OCI-LY7 (cell line): ENCODE data around the gene GSTA5. TPM values are rescaled to one million over a fixed set of nuclear protein-coding genes. Genes with fewer than 3 reads are reported as not detected.
"Not testable (repeated sequence)": the region's sequence is repeated elsewhere in the genome, so short reads cannot be mapped to it uniquely, and the experiment has no call there.

Source experiments
- BruUV-seq: library from RNA; stranded (reverse); fragments of 400-500 nt; replicated peaks from 2 replicates; lab custom pipeline; 2021; lab: Mats Ljungman, UMichigan
- CTCF ChIA-PET: fragments of 300-600 bp; sonication (Branson Sonifier 250); formaldehyde crosslinking; loops from one replicate; lab custom pipeline; 2022; ENCODE audit warnings: antibody characterized with exemption; ENCODE audit not compliant: unreplicated experiment; lab: Charles Lee
- POLR2A ChIA-PET: fragments of 300-600 bp; sonication (Branson Sonifier 250); formaldehyde crosslinking; loops from one replicate; lab custom pipeline; 2022; ENCODE audit warnings: antibody characterized with exemption; lab: Charles Lee
- DNase-seq: peaks from one replicate; pipeline ENCODE4 v3.0.0-alpha.2; 2015; ENCODE audit warnings: low spot score
- H2AFZ ChIP-seq: fragments of 200-600 bp; sonication (generic), shearing (Covaris generic); 2 replicates; pipeline ENCODE4 v1.6.1; 2014; ENCODE audit warnings: mild to moderate bottlenecking, antibody characterized with exemption, low read length, moderate library complexity
- H3K27ac ChIP-seq: fragments of 200-600 bp; sonication (generic); 2 replicates; pipeline ENCODE4 v1.5.1; 2014; ENCODE audit warnings: mixed run types, low read depth, mild to moderate bottlenecking, moderate library complexity, low read length, inconsistent platforms; ENCODE audit not compliant: poor library complexity, severe bottlenecking
- H3K36me3 ChIP-seq: fragments of 200-600 bp; sonication (generic); 2 replicates; pipeline ENCODE4 v1.6.1; 2014; ENCODE audit warnings: mild to moderate bottlenecking, antibody characterized with exemption, low read length, moderate library complexity, mixed read lengths; ENCODE audit not compliant: insufficient read depth
- H3K4me1 ChIP-seq: fragments of 200-600 bp; sonication (generic); 2 replicates; pipeline ENCODE4 v1.5.1; 2014; ENCODE audit warnings: mild to moderate bottlenecking, low read length; ENCODE audit not compliant: insufficient read depth, poor library complexity, severe bottlenecking
- H3K4me2 ChIP-seq: fragments of 200-600 bp; sonication (generic); 2 replicates; pipeline ENCODE4 v1.6.1; 2014; ENCODE audit warnings: mild to moderate bottlenecking, low read length
- H3K4me3 ChIP-seq: fragments of 200-600 bp; sonication (generic); 2 replicates; pipeline ENCODE4 v1.5.1; 2014; ENCODE audit warnings: mild to moderate bottlenecking, low read depth, low read length; ENCODE audit not compliant: poor library complexity, severe bottlenecking
- H3K79me2 ChIP-seq: fragments of 200-600 bp; sonication (generic); 2 replicates; pipeline ENCODE4 v1.6.1; 2016; ENCODE audit warnings: low read depth, mild to moderate bottlenecking, low read length, moderate library complexity, mixed read lengths; ENCODE audit not compliant: insufficient read depth
- H3K9me2 ChIP-seq: fragments of 200-600 bp; sonication (generic); 2 replicates; pipeline ENCODE4 v1.6.1; 2016; ENCODE audit warnings: mild to moderate bottlenecking, low read length, mixed read lengths; ENCODE audit not compliant: insufficient read depth
- H3K9me3 ChIP-seq: fragments of 200-600 bp; sonication (generic); 2 replicates; pipeline ENCODE4 v1.6.1; 2014; ENCODE audit warnings: mild to moderate bottlenecking, mixed run types, low read length, mixed read lengths
- H4K20me1 ChIP-seq: fragments of 200-600 bp; sonication (generic); 2 replicates; pipeline ENCODE4 v1.6.1; 2014; ENCODE audit warnings: mild to moderate bottlenecking, antibody characterized with exemption, low read length, moderate library complexity, mixed read lengths; ENCODE audit not compliant: insufficient read depth
- CTCF ChIP-seq: fragments of 200-600 bp; sonication (generic); conservative IDR thresholded peaks from 2 replicates; pipeline ENCODE4 v1.5.1; 2014; ENCODE audit warnings: mild to moderate bottlenecking, antibody characterized with exemption, low read length, moderate library complexity, mixed read lengths
- EZH2phosphoT487 ChIP-seq: fragments of 200-600 bp; sonication (generic); IDR thresholded peaks from 2 replicates; pipeline ENCODE4 v1.6.1; 2018; ENCODE audit warnings: low read depth, borderline replicate concordance, mild to moderate bottlenecking, mixed run types, antibody characterized with exemption, low read length, moderate library complexity, mixed read lengths
- intact Hi-C: fragments of 100-400 bp; cut with micrococcal nuclease; formaldehyde crosslinking; loops from one replicate; pipeline ENCODE4 v1.10.0; 2022; ENCODE audit not compliant: unreplicated experiment
- total RNA-seq, 2 experiments: library from RNA; depleted of rRNA in 1 of 2; stranded (reverse); fragments of >200 nt in 1 of 2; shearing (Covaris generic) in 1 of 2; gene quantifications; 2 replicates each; pipeline ENCODE4 v1.2.3, GENCODE V29; 2014 to 2022

Gene GSTA5
- total RNA-seq, 2 experiments from 2014 or later: not detected

- CTCF ChIA-PET, H3K36me3 ChIP-seq, H2AFZ ChIP-seq, H3K27ac ChIP-seq, H3K79me2 ChIP-seq, H3K9me2 ChIP-seq, H3K4me2 ChIP-seq, H3K4me3 ChIP-seq, POLR2A ChIA-PET, BruUV-seq, H3K4me1 ChIP-seq, H3K9me3 ChIP-seq, intact Hi-C loops, DNase-seq, H4K20me1 ChIP-seq: not testable (repeated sequence)
Measured at GRCh38 chr6:52868899-52869298, 28.3 kb upstream of the GSTA5 start.

- no peaks in the 10 kb centered on the region for H3K9me3 ChIP-seq
- H3K36me3 ChIP-seq: no peaks in the 10 kb centered on the region
- H4K20me1 ChIP-seq: no peaks in the 10 kb centered on the region
- TF ChIP-seq EZH2phosphoT487 (no peak), CTCF (no peak)
- no peaks in the 10 kb centered on the region for H3K79me2 ChIP-seq
- intact Hi-C loops: no loop called here
- BruUV-seq: no TSS peak
- POLR2A ChIA-PET: interaction anchor here (0.6 kb wide), 1 partner anchor 257 kb away, joined by 3 read pairs; no protein-coding TSS in a partner anchor
- H3K9me2 ChIP-seq: no peaks in the 10 kb centered on the region
- H3K4me2 ChIP-seq: no peak overlapping the region
- no peak overlapping the region for H2AFZ ChIP-seq
- no peak overlapping the region for H3K27ac ChIP-seq
- no peak overlapping the region for H3K4me3 ChIP-seq
- no peaks in the 10 kb centered on the region for H3K4me1 ChIP-seq
- no peak for DNase-seq
- CTCF ChIA-PET: no interaction called here
Measured at GRCh38 chr6:52868240-52868639, 27.6 kb upstream of the GSTA5 start.

GRCh38 chr6:52861151-52861550 is 20.5 kb upstream of the GSTA5 start:
- H3K4me2 ChIP-seq, H3K4me3 ChIP-seq, intact Hi-C loops, H4K20me1 ChIP-seq, H3K9me2 ChIP-seq, H2AFZ ChIP-seq, POLR2A ChIA-PET, CTCF ChIA-PET, H3K9me3 ChIP-seq, H3K27ac ChIP-seq, BruUV-seq, H3K36me3 ChIP-seq, DNase-seq, H3K79me2 ChIP-seq, H3K4me1 ChIP-seq: not testable (repeated sequence)

- no peaks in the 10 kb centered on the region for H3K9me3 ChIP-seq
- CTCF ChIA-PET: no interaction called here
- no peak overlapping the region for H3K27ac ChIP-seq
- intact Hi-C loops: no loop called here
- H3K4me3 ChIP-seq: no peak overlapping the region
- DNase-seq: no peak
- H3K4me1 ChIP-seq: no peaks in the 10 kb centered on the region
- H3K36me3 ChIP-seq: no peaks in the 10 kb centered on the region
- no peaks in the 10 kb centered on the region for H3K79me2 ChIP-seq
- no peaks in the 10 kb centered on the region for H3K9me2 ChIP-seq
- no peaks in the 10 kb centered on the region for H4K20me1 ChIP-seq
- POLR2A ChIA-PET: no interaction called here
- no peak overlapping the region for H2AFZ ChIP-seq
- BruUV-seq: no TSS peak
- H3K4me2 ChIP-seq: no peak overlapping the region
- no peak for TF ChIP-seq CTCF
- TF ChIP-seq EZH2phosphoT487: no peak
Measured at GRCh38 chr6:52858416-52858815, 17.8 kb upstream of the GSTA5 start.

- H3K36me3 ChIP-seq, DNase-seq, H4K20me1 ChIP-seq, POLR2A ChIA-PET, CTCF ChIA-PET, intact Hi-C loops, H3K79me2 ChIP-seq, H3K4me2 ChIP-seq, H3K9me2 ChIP-seq, H3K27ac ChIP-seq, BruUV-seq, H2AFZ ChIP-seq, H3K4me1 ChIP-seq, H3K9me3 ChIP-seq, H3K4me3 ChIP-seq: not testable (repeated sequence)
Measured at GRCh38 chr6:52856137-52856536, 15.5 kb upstream of the GSTA5 start.
